ENCODE measurements around the gene EIF2D.

The EIF2D gene

DNA sequence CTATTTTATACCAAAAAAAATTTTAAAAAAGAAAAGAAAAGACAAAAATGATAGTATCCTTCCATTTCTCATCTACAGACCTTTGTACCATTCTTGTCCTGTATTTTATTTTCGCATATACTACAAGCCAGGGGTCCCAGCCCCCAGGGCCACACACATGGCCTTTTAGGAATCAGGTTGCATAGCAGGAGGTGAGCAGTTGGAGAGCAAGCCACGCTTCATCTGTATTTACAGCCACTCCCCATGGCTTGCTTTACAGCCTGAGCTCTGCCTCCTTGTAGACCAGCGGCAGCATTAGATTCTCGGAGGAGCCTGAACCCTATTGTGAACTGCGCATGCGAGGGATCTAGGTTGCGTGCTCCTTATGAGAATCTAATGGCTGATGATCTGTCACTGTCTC lies 65.2 kb downstream of the EIF2D start:
- TF ChIP-seq TAF1 (IDR thresholded peaks at IDR 0.05; ENCODE audit: borderline replicate concordance, insufficient read depth, low read length) (no peak), FOXP2 (optimal IDR thresholded peaks at IDR 0.05; ENCODE audit: borderline replicate concordance, extremely low read depth, extremely low read length, insufficient read depth) (no peak), POLR2AphosphoS5 (IDR thresholded peaks at IDR 0.05; ENCODE audit: low read depth, low read length) (no peak), SIN3A (IDR thresholded peaks at IDR 0.05; ENCODE audit: borderline replicate concordance, insufficient read depth, low read length) (no peak)
- TF ChIP-seq, protein P1, sequence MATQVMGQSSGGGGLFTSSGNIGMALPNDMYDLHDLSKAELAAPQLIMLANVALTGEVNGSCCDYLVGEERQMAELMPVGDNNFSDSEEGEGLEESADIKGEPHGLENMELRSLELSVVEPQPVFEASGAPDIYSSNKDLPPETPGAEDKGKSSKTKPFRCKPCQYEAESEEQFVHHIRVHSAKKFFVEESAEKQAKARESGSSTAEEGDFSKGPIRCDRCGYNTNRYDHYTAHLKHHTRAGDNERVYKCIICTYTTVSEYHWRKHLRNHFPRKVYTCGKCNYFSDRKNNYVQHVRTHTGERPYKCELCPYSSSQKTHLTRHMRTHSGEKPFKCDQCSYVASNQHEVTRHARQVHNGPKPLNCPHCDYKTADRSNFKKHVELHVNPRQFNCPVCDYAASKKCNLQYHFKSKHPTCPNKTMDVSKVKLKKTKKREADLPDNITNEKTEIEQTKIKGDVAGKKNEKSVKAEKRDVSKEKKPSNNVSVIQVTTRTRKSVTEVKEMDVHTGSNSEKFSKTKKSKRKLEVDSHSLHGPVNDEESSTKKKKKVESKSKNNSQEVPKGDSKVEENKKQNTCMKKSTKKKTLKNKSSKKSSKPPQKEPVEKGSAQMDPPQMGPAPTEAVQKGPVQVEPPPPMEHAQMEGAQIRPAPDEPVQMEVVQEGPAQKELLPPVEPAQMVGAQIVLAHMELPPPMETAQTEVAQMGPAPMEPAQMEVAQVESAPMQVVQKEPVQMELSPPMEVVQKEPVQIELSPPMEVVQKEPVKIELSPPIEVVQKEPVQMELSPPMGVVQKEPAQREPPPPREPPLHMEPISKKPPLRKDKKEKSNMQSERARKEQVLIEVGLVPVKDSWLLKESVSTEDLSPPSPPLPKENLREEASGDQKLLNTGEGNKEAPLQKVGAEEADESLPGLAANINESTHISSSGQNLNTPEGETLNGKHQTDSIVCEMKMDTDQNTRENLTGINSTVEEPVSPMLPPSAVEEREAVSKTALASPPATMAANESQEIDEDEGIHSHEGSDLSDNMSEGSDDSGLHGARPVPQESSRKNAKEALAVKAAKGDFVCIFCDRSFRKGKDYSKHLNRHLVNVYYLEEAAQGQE (IDR thresholded peaks at IDR 0.05; ENCODE audit: insufficient read depth in 1 of 2, low read depth in 2 of 2, low read length in 2 of 2), result no peak

DNA sequence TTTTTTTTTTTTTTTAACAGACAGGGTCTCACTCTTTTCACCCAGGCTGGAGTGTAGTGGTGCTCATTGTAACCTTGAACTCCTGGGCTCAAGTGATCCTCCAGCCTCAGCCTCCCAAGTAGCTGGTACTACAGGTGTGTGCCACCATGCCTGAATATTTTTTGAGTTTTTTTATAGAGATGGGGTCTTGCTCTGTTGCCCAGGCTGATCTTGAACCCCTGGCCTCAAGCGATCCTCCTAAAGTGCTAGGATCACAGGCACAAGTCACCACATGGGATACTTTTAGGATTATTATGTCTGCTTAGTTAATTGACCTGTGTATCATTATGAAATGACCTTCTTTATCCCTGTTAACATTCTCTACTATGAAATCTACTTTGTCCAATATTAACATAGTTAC lies 66.9 kb downstream of the EIF2D start:
- no peak for TF ChIP-seq SIN3A (IDR thresholded peaks at IDR 0.05; ENCODE audit: borderline replicate concordance, insufficient read depth, low read length)
- no peak for TF ChIP-seq POLR2AphosphoS5 (IDR thresholded peaks at IDR 0.05; ENCODE audit: low read depth, low read length)
- no peak for TF ChIP-seq FOXP2 (optimal IDR thresholded peaks at IDR 0.05; ENCODE audit: borderline replicate concordance, extremely low read depth, extremely low read length, insufficient read depth)

DNA sequence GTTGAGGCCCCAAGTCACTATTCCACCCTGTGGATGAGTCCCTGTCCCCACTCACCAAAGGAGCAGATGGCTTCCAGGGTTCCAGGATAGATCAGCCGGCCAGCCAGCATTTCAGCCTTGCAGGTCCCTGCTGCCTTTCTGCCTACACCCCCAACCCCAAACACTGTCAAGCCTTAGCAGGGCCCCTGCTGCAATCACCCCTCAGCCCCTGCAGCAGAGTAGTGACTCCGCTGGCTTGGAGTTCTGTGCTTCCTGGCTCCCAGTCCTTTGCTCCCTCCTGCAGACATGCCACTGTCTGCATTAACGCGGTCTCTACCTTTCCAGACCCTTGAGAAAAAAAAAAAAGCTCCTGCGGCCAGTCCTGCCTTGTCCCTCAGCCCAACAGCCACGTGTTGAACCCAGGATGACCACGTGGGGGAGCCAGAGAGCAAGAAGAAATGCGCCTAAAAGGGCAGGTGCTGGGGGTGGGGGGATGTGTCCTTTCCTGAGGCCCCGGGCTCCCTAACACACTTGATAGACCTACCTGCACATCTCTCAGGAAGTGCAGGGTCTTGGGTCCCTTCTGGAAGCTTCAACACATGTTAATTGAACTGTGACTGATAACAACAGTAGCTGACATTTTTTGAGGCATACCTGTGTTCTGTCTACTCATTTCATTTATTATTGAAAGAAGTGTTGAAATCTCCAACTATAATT lies 67.6 kb downstream of the EIF2D start:
- TF ChIP-seq TAF1 (IDR thresholded peaks at IDR 0.05; ENCODE audit: borderline replicate concordance, insufficient read depth, low read length), result no peak
- no peak for TF ChIP-seq POLR2AphosphoS5 (IDR thresholded peaks at IDR 0.05; ENCODE audit: low read depth, low read length)
- no peak for TF ChIP-seq SIN3A (IDR thresholded peaks at IDR 0.05; ENCODE audit: borderline replicate concordance, insufficient read depth, low read length)
- no peak for TF ChIP-seq FOXP2 (optimal IDR thresholded peaks at IDR 0.05; ENCODE audit: borderline replicate concordance, extremely low read depth, extremely low read length, insufficient read depth)
- TF ChIP-seq, protein P1 (IDR thresholded peaks at IDR 0.05; ENCODE audit: insufficient read depth in 1 of 2, low read depth in 2 of 2, low read length in 2 of 2), result no peak

Measured in PFSK-1 (cell line).